CD4-positive, alpha-beta T cell treated with Interleukin-4 for 1 hour (primary cell): ENCODE results near the gene CTXN1.
"Not testable (repeated sequence)": the region's sequence is repeated elsewhere in the genome, so short reads cannot be mapped to it uniquely, and the experiment has no call there.

Experiments used
- DNase-seq, 2 donors: peaks; one replicate each; pipeline ENCODE4 v3.0.0-alpha.2; 2020 to 2022

The CTXN1 gene

DNA sequence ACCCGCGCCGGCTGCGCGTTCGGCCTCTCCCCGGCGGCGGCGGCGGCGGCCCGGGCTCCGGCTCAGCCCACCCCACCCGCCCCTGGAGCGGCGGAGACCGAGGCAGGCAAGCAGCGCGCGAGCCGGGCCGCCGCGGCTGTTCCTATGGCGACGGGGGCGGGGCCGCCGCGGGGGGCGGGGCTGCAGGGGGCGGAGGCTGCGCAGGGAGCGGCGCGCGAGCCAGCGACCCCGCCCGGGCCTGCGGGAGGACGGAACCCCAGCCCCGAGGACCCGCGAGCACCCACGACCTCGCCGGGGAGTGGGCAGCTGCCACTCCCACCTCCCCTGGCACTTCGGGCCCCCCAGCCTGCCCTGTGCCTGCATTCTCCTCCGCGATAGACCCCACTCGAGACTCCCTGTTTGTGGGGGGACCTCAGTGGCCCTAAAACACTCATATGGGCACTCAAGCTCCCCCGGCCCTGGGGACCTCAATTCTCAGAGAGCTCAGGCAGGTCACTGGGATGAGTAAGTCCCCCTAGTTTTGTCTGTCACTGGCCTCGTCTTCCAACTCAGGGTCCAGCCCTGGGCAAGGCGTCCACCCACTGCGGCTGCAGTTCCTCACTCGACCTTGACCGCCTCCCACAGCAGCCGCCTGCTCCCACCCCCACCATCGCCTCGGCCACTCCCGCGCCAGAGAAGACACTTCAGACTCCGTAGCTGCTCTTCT, at the start of gene CTXN1:
TSS of gene CTXN1 (minus strand) at position 115 of the 706 bp plus-strand sequence. CDS start 597 bp downstream, outside the sequence.
- DNase-seq = peak; percentile 72 to 80

DNA sequence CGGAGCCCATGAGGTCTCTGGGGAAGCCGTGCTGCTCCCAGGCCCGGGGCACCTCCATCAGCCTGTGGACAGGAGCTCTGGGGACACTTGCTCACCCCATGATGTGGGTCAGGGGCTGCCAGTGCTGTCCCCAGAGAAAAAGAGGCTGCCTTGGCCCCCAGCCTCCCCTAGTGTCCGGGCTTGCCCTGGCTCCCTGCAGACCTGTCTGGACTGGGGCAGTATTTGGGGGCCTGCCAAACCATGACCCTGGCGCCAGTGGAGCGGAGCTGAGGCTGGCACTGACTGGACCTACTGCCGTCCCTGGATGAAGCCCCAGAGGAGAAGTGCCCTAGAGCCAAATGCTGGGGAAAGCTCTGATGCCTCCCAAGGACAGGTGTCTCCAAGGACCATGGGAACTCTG, 49.1 kb upstream of the CTXN1 start:
- no peak for DNase-seq

DNA sequence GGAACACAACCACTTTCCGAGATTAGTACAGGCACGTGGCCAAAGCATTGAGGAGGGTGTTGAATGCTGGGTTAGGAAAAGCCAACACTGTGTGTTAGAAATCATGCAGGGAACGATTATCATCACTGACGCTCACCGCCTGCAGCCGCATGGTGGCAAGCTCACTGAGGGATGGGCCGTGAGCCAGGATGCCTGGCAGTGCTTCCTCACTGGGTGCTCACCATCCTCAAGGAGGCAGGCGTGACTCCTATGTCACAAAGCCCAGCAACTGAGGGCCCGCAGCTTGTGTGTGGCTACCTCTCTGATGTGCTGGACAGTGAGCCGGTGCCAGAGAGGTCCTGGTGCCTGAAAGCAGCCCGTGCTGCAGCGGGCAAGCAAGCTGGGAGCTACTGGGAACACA, 47.9 kb upstream of the CTXN1 start:
- no peak for DNase-seq

DNA sequence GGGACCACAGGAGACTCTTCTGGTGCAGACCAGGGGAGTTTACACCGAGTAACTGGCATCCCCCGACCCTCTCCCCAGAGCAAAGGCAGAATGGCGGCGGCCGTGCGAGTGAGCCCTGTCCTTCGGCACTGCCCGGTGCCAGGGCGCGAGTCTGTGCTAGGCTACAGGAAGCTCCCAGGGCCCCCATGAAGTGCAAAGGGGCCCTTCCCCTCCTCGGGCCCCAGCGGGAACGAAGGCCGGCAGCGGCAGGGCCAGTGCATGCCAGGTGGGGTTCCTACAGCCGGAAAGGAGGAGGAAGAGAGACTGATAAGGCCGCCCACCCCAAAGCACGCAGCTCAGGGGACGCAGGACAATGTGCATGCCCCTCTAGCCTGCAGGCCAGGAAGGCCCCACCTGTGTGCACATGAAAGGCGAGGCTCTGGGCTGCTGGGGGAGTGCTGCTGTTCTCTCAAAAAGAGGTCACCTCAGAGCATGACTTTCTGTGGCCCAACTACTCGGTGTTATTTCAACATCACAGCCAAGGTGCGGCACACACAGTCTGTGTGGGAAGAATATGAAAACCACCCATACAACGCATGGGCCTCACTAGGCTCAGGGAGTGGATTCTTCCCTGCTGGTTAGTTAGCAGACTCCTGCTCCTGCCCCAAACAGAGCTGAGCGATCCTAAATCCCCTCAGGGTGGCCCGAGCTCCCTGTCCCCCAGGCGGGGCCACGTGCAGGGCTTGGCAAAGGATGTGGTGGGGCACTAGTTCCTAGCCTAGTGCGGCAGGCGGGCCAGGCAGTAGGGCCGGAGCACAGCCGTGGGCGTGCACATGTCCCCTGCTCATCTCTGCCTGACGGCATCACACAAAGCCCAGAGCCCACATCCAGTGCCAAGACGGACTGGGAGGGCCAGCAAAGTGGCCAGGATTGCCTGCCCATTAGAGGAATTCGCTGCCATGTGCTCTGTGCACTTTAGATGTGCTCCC, 45.9 kb upstream of the CTXN1 start:
- no peak for DNase-seq

DNA sequence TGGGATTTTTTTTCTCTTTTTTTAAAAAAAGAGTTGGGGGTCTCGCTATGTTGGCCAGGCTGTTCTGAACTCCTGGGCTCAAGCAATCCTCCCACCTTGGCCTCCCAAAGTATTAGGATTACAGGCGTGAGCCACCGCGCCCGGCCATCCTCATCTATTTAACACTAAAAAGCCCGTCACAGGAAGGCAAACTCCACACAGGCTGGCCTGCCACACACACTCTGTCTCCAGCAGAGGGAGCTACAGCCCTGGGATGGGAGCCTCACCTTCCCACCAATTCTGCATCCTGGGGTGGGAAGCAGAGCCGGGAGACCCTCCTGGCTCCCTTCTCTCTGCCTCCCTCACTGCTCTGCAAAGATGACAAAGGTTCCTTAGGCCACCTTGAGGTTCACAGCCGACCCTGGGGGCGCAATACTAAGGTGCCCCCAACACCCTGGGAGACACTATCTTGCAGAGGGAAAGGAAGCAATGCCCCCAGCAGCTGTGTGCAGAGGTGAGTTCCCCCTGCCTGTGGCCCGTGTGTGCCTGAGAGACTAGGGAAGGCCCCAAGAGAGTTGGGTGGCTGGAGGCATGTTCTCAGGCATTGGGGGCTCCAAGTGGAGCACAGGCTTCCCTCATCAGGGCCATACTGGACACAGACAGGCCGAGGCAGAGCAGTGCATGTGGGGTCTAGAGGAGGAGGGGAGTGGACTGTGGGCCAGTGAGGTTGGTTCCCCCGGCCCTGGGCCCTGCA, 44.9 kb upstream of the CTXN1 start:
- peak in 1 of 2 donors; percentile 23 for DNase-seq

DNA sequence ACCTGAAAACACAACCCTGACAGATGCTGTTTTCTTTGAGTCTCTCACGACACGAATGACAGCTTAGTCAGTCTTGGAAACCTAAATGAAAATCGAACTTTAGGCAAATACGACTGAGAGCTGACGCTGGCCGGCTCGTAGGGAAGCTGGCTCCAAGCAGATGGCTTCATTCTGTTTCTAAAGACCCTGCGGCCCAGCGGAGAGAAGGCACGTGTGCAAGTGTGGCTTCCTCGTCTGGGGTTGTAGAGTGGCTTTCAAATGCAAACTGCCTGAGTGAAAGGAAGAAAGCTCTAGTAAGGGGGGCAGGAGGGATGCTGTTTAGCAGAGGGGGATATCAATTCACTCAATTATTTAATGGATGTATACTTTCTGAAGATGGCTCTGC, 43.6 kb upstream of the CTXN1 start:
- DNase-seq = no peak

DNA sequence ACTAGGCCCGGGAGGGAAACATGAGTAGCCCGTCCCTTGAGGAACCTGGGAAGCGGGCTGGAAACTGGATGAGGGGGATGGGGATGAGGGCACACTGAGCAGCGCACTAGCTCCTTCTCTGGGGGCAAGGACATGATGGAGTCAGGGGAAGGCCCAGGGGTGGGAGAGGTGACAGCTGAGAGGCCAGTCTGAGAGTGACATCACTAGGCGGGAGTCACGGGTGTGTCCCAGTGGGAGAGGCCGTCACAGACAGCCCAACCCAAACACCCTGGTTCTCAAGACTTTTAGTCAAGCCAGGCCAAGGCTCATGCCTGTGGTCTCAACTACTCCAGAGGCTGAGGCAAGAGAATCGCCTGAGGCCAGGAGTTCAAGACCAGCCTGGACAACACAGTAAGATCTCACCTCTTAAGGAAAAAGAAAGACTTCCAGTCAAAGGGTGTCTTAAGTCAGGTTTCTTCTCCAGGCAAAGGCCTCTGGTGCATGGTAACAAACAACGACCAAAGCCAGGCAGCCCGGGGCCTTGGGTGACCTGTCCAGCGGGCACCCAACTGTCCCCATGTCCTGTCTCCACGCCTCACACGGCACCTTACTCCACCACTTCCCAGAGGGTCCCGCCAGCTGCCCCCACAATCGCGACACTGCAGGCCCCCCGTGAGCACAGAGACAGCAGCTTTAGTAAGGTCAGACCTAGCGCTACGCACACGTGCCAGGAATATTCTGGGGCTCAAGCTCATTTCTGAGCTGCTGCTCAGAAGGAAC, 43.0 kb upstream of the CTXN1 start:
- no peak for DNase-seq

DNA sequence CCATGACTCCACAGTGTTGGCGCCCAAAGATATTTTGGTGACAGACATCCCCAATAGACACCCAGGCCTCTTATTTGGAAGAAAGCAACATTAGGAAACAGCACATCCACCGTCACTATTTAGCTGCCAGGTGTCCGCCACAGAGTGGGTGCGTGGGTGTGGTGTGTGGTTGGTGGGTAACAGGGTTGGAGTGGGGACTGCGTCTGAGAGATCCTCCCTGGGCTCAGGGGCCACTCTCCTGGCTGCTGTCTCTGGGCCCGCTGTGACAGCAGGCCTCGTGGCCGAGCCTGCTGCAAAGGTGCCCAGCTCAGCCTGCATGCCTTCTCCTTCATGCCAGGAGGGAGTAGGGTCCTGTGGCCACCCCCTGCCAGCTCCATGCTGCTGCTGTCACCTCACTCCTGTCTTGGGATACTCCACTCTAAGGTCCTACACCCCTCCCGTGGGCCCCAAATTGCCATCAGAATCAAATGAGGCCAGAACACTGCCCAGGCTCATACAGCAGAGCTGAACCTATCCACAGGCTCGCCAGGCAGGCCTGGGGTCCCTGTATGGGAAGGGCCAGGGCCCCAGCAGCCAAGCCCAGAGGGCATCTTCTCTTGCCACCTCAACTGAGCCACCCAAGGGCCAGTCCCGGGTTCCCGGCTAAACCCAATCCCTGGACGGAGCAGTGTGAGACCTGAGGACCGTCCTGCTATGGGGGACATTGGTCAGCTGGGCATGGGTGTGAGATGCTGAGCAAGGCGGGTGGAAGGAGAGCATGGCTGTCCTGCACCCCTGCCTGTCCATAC, 42.3 kb upstream of the CTXN1 start:
- no peak for DNase-seq

DNA sequence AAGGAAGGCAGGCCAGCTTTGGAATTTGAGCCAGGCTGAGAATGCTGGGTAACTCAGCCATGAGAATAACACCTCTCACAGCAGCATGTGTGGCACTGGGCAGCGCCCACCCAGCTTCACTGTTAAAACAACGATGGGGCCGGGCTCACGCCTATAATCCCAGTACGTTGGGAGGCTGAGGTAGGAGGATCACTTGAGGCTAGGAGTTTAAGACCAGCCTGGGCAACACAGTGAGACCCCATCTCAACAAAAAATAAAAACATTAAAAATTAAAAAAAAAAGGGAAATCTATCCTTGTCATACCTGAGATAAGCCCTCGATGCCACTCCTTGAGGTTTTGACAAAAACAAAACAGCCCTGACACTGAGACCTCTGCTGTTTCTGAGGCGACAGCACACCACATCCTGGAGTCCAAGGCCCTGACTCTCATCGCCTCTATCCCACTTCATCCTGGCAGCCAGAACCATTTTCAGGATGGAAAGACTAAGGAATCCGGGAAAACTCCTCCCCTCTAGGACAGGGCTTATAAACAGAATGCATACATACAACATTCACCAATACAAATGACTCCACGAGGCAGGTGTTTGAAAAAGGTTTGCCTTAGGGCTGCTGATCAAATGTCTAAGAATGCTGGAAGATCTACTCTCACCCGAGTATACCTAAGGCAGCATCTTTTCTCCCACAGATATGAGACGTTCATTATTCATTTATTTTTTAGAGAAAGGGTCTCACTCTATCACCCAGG, 40.2 kb upstream of the CTXN1 start:
- no peak for DNase-seq

DNA sequence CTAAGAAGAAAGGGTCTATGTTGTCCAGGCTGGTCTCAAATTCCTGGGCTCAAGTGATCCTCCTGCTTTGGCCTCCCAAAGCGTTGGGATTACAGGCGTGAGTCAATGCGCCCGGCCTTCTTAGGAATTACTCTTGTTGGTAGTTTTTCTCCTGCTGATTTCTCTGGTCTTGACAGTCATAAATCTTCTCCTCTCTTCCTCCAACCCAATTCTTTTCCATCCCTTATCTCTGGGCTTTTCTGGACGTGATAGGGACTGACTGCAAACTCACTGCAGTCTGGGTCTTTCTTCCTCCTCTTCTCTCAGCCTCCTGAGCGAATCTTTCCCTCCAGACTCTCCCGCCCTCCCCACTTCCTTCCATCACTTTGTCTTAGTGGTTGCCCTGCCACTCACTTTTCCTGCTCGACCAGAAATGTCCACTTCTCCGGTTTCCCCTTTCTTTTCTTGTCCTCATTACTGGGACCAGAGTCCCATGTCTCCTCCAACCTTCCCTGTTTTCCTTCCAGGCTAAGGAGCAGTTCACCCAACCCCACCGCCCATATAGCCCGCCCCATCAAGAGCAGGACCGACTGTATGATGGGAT, 39.4 kb upstream of the CTXN1 start:
- no peak for DNase-seq

DNA sequence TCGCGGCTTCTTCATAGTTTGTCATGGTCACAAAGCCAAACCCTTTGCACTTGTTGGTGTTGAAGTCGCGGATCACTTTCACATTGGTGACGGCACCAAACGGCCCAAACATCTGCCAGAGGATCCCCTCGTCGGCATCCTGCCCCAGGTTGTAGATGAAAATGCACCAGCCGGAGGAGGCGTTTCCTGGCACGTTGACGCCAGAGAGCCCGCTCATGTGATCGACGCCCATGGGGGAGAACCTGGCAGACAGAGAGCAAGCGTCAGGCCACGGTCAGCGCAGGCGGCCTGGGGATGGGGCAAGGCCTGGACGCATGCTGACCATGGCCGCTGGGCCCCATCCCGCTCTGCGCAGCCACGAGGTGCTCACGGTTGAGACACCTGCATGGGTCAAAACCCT, 37.6 kb upstream of the CTXN1 start:
- DNase-seq = no peak

DNA sequence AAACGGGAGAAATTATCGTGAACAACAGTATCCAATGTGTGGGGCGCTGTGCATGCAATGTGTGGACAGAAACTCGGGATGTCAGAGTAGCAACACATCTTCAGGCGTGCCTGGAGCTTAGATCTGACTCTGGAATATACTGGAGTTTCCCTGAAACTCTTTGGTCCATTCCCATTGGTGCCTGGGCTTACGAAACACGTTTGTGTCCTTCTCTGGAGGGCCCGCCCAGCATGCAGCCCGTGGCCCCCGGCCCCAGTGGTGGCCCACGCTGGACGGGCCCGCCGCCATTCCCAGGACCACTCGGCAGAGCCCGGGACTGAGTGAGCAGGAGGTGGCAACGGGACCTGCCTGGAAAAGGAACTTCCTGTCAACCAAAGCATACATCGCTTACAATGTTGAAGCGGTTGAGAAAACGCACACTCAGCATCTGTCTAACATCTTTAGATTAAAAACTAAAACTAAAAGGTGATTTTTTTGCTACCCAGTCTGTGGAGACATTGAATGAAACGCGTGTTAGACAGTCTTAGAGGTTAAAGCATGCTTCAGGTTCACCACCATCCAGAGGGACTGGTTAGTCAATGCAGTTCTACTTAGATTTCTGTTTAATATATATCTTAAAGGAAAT, 36.8 kb upstream of the CTXN1 start:
- no peak for DNase-seq

DNA sequence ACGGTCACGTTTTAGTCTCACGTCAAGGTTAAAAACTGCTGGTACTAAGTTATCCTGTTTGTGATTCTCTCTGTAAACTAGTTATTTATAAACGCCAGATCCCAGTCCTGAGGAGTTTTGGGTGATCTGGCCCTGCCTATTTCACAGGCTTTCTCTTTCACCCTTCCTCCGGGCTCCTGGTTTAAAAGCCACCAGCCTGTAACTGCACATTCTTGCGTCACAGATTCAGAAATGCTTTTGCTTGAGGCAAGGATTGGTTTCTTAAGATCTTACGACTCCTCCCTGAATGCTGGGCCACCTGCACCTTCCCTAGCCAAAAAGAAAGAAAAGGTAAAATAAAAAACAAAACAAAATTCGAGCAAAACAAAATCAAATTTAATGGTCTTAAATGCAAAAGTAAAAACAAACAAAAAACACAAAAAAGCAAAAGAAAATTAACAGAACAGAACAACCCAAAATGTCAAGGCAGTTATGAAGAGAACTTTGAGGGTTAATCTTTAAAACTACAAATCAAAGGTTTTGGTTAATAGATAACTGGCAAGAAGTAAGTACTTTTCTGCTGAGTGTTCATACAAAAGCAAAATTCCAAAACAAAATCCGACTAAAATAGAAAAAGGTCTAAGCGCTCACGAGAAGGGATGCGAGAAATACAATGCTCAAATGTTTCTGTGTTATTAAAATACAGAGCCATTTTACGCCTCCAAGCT, 36.1 kb upstream of the CTXN1 start:
- no peak for DNase-seq

DNA sequence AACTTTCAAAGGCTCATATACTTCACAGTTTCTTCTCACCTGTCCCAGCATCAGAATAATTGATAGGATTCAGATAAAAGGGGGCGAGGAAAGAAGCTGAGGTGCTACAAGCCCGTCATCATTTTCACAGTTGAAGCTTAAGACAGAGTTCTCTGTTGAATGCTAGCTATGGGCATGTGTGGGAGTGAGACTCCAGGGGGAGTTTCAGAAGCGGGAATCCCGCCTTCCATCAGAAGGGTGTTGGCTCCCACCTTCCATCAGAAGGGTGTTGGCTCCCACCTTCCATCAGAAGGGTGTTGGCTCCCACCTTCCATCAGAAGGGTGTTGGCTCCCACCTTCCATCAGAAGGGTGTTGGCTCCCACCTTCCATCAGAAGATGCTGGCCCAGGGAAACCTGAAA, 35.1 kb upstream of the CTXN1 start:
- DNase-seq = not testable (repeated sequence)

DNA sequence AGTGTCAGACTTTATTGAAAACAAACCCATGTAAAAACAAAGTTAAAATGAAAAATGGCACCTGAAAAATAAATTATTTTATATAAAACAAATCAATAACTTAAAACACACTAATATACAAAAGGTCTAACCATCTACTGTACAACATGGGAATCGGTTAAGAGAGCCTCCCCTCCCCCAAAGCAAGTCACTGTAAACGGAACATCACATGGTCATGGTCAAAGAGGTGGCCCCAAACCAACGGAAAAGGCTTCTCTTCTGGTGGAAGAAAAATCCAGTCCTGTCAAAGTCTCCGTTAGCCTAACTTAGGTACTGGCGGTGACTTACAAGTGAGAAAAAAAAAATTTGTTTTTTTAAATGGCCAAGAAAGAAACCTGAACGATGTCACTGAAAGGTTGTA, 33.3 kb upstream of the CTXN1 start:
- DNase-seq = no peak

DNA sequence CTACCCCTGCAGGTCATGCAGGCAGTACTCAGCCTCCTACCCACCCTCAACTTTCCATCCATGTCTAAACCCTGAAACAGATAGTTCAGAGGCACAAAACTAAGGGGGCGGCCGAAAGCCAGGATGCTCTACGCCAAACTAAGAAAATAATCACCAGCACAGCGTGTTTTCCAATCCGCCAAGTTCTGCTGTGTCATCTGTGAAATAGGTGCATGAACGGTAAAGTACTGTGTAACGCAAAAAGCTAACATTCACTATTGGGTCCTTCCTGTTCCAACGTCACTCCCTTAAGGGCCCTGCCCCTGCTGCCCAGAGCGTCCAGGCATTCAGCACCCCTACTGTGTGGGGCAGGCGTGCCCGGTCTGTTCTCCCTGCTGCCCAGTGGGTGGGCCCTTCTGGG, 29.8 kb upstream of the CTXN1 start:
- DNase-seq = no peak

DNA sequence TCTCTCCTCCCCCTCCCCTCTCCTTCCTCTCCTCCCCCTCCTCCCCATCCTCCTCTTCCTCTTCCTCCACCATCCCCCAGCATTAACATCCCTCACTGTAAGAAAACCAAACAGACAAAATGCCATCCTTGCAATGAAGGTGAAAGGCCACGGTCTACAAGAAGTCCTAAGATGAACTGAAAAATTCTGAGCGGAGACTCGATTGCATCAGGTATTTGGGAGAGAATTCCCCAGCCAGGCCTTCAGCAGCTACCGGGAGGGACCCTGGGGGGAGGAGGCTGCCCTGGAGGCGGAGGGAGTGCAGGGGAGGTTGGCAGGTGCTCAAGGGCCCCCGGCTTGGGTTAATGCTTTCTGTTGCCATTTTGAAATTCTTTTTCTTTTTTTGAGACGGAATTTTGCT, 27.6 kb upstream of the CTXN1 start:
- DNase-seq = no peak

DNA sequence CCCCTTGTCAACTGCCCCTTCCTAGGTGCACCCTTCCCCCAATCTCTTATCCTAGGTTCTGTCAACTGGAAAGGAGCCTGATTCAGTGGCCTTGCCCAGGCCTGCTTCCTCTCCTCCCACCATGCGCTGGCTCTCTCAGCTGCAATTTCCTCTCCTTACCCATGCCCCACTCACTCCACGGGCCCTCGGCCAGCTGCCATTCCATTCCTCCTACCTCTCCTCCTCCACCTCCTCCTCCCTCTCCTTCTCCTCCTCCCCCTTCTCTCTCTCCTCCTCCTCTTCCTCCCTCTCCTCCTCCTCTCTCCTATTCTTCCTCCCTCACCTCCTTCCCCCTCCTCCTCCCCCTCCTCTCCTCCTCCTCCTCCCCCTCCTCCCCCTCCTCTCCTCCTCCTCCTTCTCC, 27.1 kb upstream of the CTXN1 start:
- no peak for DNase-seq

DNA sequence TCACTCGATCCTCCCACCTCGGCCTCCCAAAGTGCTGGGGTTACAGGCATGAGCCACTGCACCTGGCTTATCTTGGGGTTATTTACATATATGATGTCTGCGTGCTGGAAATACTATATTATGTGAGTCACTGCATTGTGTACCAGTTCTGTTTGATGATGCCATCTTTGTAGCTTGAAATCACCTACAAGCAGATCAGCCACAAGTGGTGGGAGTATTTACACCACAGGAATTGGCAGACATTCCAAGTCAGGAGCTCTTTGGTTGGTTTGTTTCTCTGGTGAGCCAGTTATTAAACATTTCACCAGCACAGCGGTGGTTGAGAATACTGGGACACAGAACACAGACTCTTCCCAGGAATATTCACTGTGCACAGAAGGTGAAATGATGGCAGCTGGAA, 22.0 kb upstream of the CTXN1 start:
- no peak for DNase-seq
